ENCODE results near the gene EVI5. TPM values are rescaled to one million over a fixed set of nuclear protein-coding genes. Genes with fewer than 3 reads are reported as not detected.
A peak's percentile ranks its signal among the peaks of the same experiment; 100 is the strongest.

The EVI5 gene
- total RNA-seq, 1 donor from 2014 or later, result 80.4 TPM

- Histone ChIP-seq H3K4me1 (ENCODE audit: insufficient read depth, low read length) (peaks cover 19% of the 10 kb centered on the region), H3K9me3 (ENCODE audit: insufficient read depth, low read depth, low read length) (no peaks in the 10 kb centered on the region), H3K27ac (ENCODE audit: low read depth, low read length) (no peak overlapping the region), H3K4me3 (ENCODE audit: insufficient read depth, low read depth, low read length) (no peak overlapping the region), H3K79me2 (ENCODE audit: insufficient read depth, low read length) (no peaks in the 10 kb centered on the region), H4K20me1 (ENCODE audit: insufficient read depth, low read length) (peaks cover 4% of the 10 kb centered on the region), H3K9ac (ENCODE audit: low read length) (no peak overlapping the region), H3K27me3 (ENCODE audit: insufficient read depth, low read length) (no peaks in the 10 kb centered on the region), H3K4me2 (ENCODE audit: low read length) (peak overlapping the region; percentile 22), H2AFZ (ENCODE audit: low read depth, low read length) (no peak overlapping the region), H3K36me3 (ENCODE audit: insufficient read depth, low read length) (no peaks in the 10 kb centered on the region)
- Mint-ChIP-seq H3K36me3 (ENCODE audit: low read depth, unreplicated experiment) (peaks cover 5% of the 10 kb centered on the region), H3K9me3 (ENCODE audit: unreplicated experiment) (peaks cover 5% of the 10 kb centered on the region), H3K27ac (ENCODE audit: unreplicated experiment) (no peak overlapping the region), H3K27me3 (ENCODE audit: low read depth, unreplicated experiment) (no peaks in the 10 kb centered on the region), H3K4me3 (ENCODE audit: unreplicated experiment) (no peak overlapping the region), H3K4me1 (ENCODE audit: low read depth, unreplicated experiment) (peaks cover 5% of the 10 kb centered on the region)
- TF ChIP-seq CTCF (IDR thresholded peaks at IDR 0.05; ENCODE audit: insufficient read depth, low read depth, low read length), result no peak
- FAIRE-seq, result no peak
- peak; percentile 21 for DNase-seq (ENCODE audit: low read depth)
These were observed 246.9 kb downstream of the EVI5 start for GRCh38 chr1:92538048-92538412.

- Mint-ChIP-seq H3K27ac (ENCODE audit: unreplicated experiment) (no peak overlapping the region), H3K4me3 (ENCODE audit: unreplicated experiment) (no peak overlapping the region), H3K9me3 (ENCODE audit: unreplicated experiment) (peaks cover 5% of the 10 kb centered on the region), H3K27me3 (ENCODE audit: low read depth, unreplicated experiment) (no peaks in the 10 kb centered on the region), H3K4me1 (ENCODE audit: low read depth, unreplicated experiment) (peaks cover 5% of the 10 kb centered on the region), H3K36me3 (ENCODE audit: low read depth, unreplicated experiment) (peaks cover 7% of the 10 kb centered on the region)
- Histone ChIP-seq H3K9me3 (ENCODE audit: insufficient read depth, low read depth, low read length) (no peaks in the 10 kb centered on the region), H3K9ac (ENCODE audit: low read length) (no peak overlapping the region), H3K4me3 (ENCODE audit: insufficient read depth, low read depth, low read length) (no peak overlapping the region), H3K36me3 (ENCODE audit: insufficient read depth, low read length) (no peaks in the 10 kb centered on the region), H3K27ac (ENCODE audit: low read depth, low read length) (no peak overlapping the region), H3K4me1 (ENCODE audit: insufficient read depth, low read length) (peaks cover 19% of the 10 kb centered on the region), H2AFZ (ENCODE audit: low read depth, low read length) (no peak overlapping the region), H3K79me2 (ENCODE audit: insufficient read depth, low read length) (no peaks in the 10 kb centered on the region), H3K4me2 (ENCODE audit: low read length) (peak overlapping the region; percentile 28), H3K27me3 (ENCODE audit: insufficient read depth, low read length) (no peaks in the 10 kb centered on the region), H4K20me1 (ENCODE audit: insufficient read depth, low read length) (peaks cover 4% of the 10 kb centered on the region)
- DNase-seq (ENCODE audit: low read depth) (peak; percentile 60), FAIRE-seq (no peak)
- no peak for TF ChIP-seq EZH2 (IDR thresholded peaks at IDR 0.05; ENCODE audit: insufficient read depth, low read length)
- TF ChIP-seq CTCF (IDR thresholded peaks at IDR 0.05; ENCODE audit: insufficient read depth, low read depth, low read length), result no peak
These were observed 247.7 kb downstream of the EVI5 start for GRCh38 chr1:92536980-92537884.
